Pulmonary artery endothelial cell (primary cell): ENCODE measurements around the gene GPRIN1. TPM values are rescaled to one million over a fixed set of nuclear protein-coding genes. Genes with fewer than 3 reads are reported as not detected.

ENCODE experiments used
- DNase-seq: peaks from one replicate; pipeline ENCODE4 v3.0.0-alpha.2; 2011; ENCODE audit warnings: low read depth, low spot score
- total RNA-seq: library from RNA; depleted of rRNA; stranded (reverse); fragments of >200 nt; gene quantifications from 2 replicates; pipeline ENCODE4 v1.2.3, GENCODE V29; 2014

GPRIN1 gene
- total RNA-seq, 1 donor from 2014 or later, result 7.5 TPM

GRCh38 chr5:176625512-176625911 lies 15.6 kb upstream of the GPRIN1 start:
- no peak for DNase-seq

- no peak for DNase-seq
Measured at GRCh38 chr5:176624938-176625337, 15.0 kb upstream of the GPRIN1 start.

- DNase-seq, result no peak
Measured at GRCh38 chr5:176624142-176624541, 14.2 kb upstream of the GPRIN1 start.

- no peak for DNase-seq
Measured at GRCh38 chr5:176621661-176622079, 11.7 kb upstream of the GPRIN1 start.

GRCh38 chr5:176620333-176620981 lies 10.5 kb upstream of the GPRIN1 start:
- no peak for DNase-seq

- no peak for DNase-seq
Measured at GRCh38 chr5:176619569-176620332, 9.8 kb upstream of the GPRIN1 start.

- DNase-seq, result peak; percentile 61
Measured at GRCh38 chr5:176619203-176619568, 9.2 kb upstream of the GPRIN1 start.

GRCh38 chr5:176618783-176619182 lies 8.8 kb upstream of the GPRIN1 start:
- no peak for DNase-seq

GRCh38 chr5:176616511-176616910 lies 6.6 kb upstream of the GPRIN1 start:
- DNase-seq, result no peak

- peak; percentile 59 for DNase-seq
Measured at GRCh38 chr5:176614805-176615478, 5.0 kb upstream of the GPRIN1 start.

- no peak for DNase-seq
Measured at GRCh38 chr5:176612855-176613254, 2.9 kb upstream of the GPRIN1 start.

GRCh38 chr5:176612008-176612407 lies 2.1 kb upstream of the GPRIN1 start:
- DNase-seq, result no peak

- DNase-seq, result peak; percentile 57
Measured at GRCh38 chr5:176611435-176611834, 1.5 kb upstream of the GPRIN1 start.

GRCh38 chr5:176610435-176610773 lies 448 bp upstream of the GPRIN1 start:
- no peak for DNase-seq

GRCh38 chr5:176608937-176609723 lies 826 bp downstream of the GPRIN1 start:
- DNase-seq, result no peak

- no peak for DNase-seq
Measured at GRCh38 chr5:176608142-176608705, 1.7 kb downstream of the GPRIN1 start.

- DNase-seq, result no peak
Measured at GRCh38 chr5:176606875-176607274, 3.1 kb downstream of the GPRIN1 start.

- DNase-seq, result no peak
Measured at GRCh38 chr5:176606032-176606431, 3.9 kb downstream of the GPRIN1 start.

- no peak for DNase-seq
Measured at GRCh38 chr5:176603091-176603490, 6.9 kb downstream of the GPRIN1 start.

- no peak for DNase-seq
Measured at GRCh38 chr5:176601901-176602482, 8.0 kb downstream of the GPRIN1 start.
